CD14-positive monocyte (primary cell): Measurements from ENCODE around the gene FCN2. TPM values are rescaled to one million over a fixed set of nuclear protein-coding genes. Genes with fewer than 3 reads are reported as not detected.

Experiments
- DNase-seq, 3 donors: peaks; one replicate each; pipeline ENCODE4 v3.0.0-alpha.2; 2011 to 2022
- H2AFZ ChIP-seq: 2 replicates; pipeline ENCODE4 v1.6.0; 2012; ENCODE audit warnings: mild to moderate bottlenecking, low read depth, low read length, inconsistent platforms; ENCODE audit not compliant: insufficient read depth, poor library complexity, severe bottlenecking
- H3K27ac ChIP-seq, 2 donors: 1 replicate in 1 of 2; 2 replicates in 1 of 2; pipeline ENCODE4 v1.5.1; 2012 to 2013; ENCODE audit warnings: low read length in 2 of 2, control low read depth in 1 of 2, inconsistent platforms in 1 of 2, low read depth in 1 of 2, mild to moderate bottlenecking in 1 of 2
- H3K27me3 ChIP-seq, 2 donors: one replicate each; pipeline versions ENCODE4 v1.6.0 to v1.6.1; 2011 to 2013; ENCODE audit warnings: low read length in 2 of 2; ENCODE audit not compliant: control insufficient read depth in 2 of 2, insufficient read depth in 2 of 2
- H3K36me3 ChIP-seq, 2 donors: replicated peaks in 1 of 2; 1 replicate in 1 of 2; 2 replicates in 1 of 2; pipeline versions ENCODE4 v1.5.1 to v1.6.1; 2012 to 2013; ENCODE audit warnings: low read length in 2 of 2, control low read depth in 1 of 2, inconsistent platforms in 1 of 2, mild to moderate bottlenecking in 1 of 2; ENCODE audit not compliant: insufficient read depth in 2 of 2, control insufficient read depth in 1 of 2
- H3K4me1 ChIP-seq, 2 donors: 1 replicate in 1 of 2; 2 replicates in 1 of 2; pipeline versions ENCODE4 v1.5.1 to v1.6.1; 2012 to 2013; ENCODE audit warnings: low read length in 2 of 2, control low read depth in 1 of 2, inconsistent platforms in 1 of 2, mild to moderate bottlenecking in 1 of 2, moderate library complexity in 1 of 2; ENCODE audit not compliant: insufficient read depth in 2 of 2, control insufficient read depth in 1 of 2
- H3K4me2 ChIP-seq: replicated peaks from 2 replicates; pipeline ENCODE3; 2012; ENCODE audit warnings: low read length, moderate library complexity, mild to moderate bottlenecking; ENCODE audit not compliant: poor library complexity, severe bottlenecking; ENCODE audit errors: extremely low read depth
- H3K4me3 ChIP-seq, 3 experiments: fragments of 200-600 bp in 1 of 3; sonication (generic) in 1 of 3; replicated peaks in 1 of 3; 1 replicate in 2 of 3; 2 replicates in 1 of 3; pipeline ENCODE4 v1.5.1; 2011 to 2013; ENCODE audit warnings: low read length in 3 of 3, mild to moderate bottlenecking in 3 of 3, control low read depth in 2 of 3, low read depth in 2 of 3, inconsistent platforms in 1 of 3, moderate library complexity in 1 of 3
- H3K79me2 ChIP-seq: 2 replicates; pipeline ENCODE4 v1.6.0; 2012; ENCODE audit warnings: mild to moderate bottlenecking, control low read depth, inconsistent platforms, low read length, moderate library complexity; ENCODE audit not compliant: insufficient read depth
- H3K9ac ChIP-seq: 2 replicates; pipeline ENCODE4 v1.6.0; 2017; ENCODE audit warnings: low read length, mild to moderate bottlenecking; ENCODE audit not compliant: insufficient read depth, poor library complexity, severe bottlenecking
- H3K9me3 ChIP-seq, 2 donors: replicated peaks in 1 of 2; 1 replicate in 1 of 2; 2 replicates in 1 of 2; pipeline versions ENCODE4 v1.5.1 to v1.6.1; 2012 to 2013; ENCODE audit warnings: low read length in 2 of 2, control low read depth in 1 of 2; ENCODE audit not compliant: control insufficient read depth in 1 of 2, insufficient read depth in 1 of 2
- H4K20me1 ChIP-seq: 2 replicates; pipeline ENCODE4 v1.6.0; 2012; ENCODE audit warnings: mild to moderate bottlenecking, low read length, control low read depth, moderate library complexity; ENCODE audit not compliant: insufficient read depth
- H3K27ac Mint-ChIP-seq, 7 donors: one replicate each; pipeline ENCODE4 v1.8.0; 2020; ENCODE audit warnings: mild to moderate bottlenecking in 7 of 7, mixed read lengths in 7 of 7, moderate library complexity in 6 of 7, inconsistent platforms in 2 of 7
- H3K27me3 Mint-ChIP-seq, 3 donors: one replicate each; pipeline ENCODE4 v1.8.0; 2021 to 2022; ENCODE audit warnings: low read depth in 3 of 3, mild to moderate bottlenecking in 3 of 3, mixed read lengths in 3 of 3, moderate library complexity in 3 of 3, inconsistent platforms in 1 of 3
- H3K36me3 Mint-ChIP-seq, 2 donors: one replicate each; pipeline ENCODE4 v1.8.0; 2020; ENCODE audit warnings: mixed read lengths in 2 of 2, inconsistent platforms in 1 of 2, mild to moderate bottlenecking in 1 of 2
- H3K4me1 Mint-ChIP-seq: one replicate; pipeline ENCODE4 v1.8.0; 2020; ENCODE audit warnings: mild to moderate bottlenecking, mixed read lengths
- H3K4me3 Mint-ChIP-seq, 2 donors: one replicate each; pipeline ENCODE4 v1.8.0; 2020; ENCODE audit warnings: mild to moderate bottlenecking in 2 of 2, mixed read lengths in 2 of 2, moderate library complexity in 1 of 2
- H3K9me3 Mint-ChIP-seq, 7 donors: one replicate each; pipeline ENCODE4 v1.8.0; 2020 to 2022; ENCODE audit warnings: mixed read lengths in 7 of 7, mild to moderate bottlenecking in 6 of 7, moderate library complexity in 6 of 7, inconsistent platforms in 2 of 7
- CTCF ChIP-seq: fragments of 200-600 bp; IDR thresholded peaks from one replicate; pipeline ENCODE4 v1.8.0; 2022; ENCODE audit warnings: antibody characterized with exemption, mild to moderate bottlenecking
- WGBS: methylation state at CpG from one replicate; pipeline ENCODE4 v1.1.5; 2013; ENCODE audit warnings: missing lambda C conversion rate; ENCODE audit not compliant: insufficient coverage; 5-methylcytosine and 5-hydroxymethylcytosine counted together
- intact Hi-C, 2 donors: fragments of 100-400 bp; cut with micrococcal nuclease; formaldehyde crosslinking; loops; one replicate each; pipeline versions ENCODE4 v1.15.0 to v1.15.1; 2023
- polyA plus RNA-seq, 3 donors: library from polyadenylated mRNA; depleted of rRNA in 1 of 3; unstranded in 2 of 3; stranded (reverse) in 1 of 3; fragments of 300-500 nt in 2 of 3; fragments of >200 nt in 1 of 3; fragmentation: Illumina TruSeq in 2 of 3; gene quantifications; 1 replicate in 2 of 3; 2 replicates in 1 of 3; pipeline ENCODE4 v1.2.3, GENCODE V29; 2012 to 2021

Gene FCN2
- polyA plus RNA-seq, 3 donors, result not detected

- Histone ChIP-seq H3K27ac (peak overlapping the region; percentile 70 to 93), H4K20me1 (no peaks in the 10 kb centered on the region), H3K4me1 (peaks cover 99 to 100% of the 10 kb centered on the region in 2 donors), H2AFZ (no peak overlapping the region), H3K9me3 (no peaks in the 10 kb centered on the region), H3K4me2 (peak overlapping the region; percentile 76), H3K4me3 (peak overlapping the region in 2 of 3 experiments; percentile 5 to 68), H3K9ac (peak overlapping the region; percentile 63), H3K36me3 (no peaks in the 10 kb centered on the region), H3K27me3 (no peaks in the 10 kb centered on the region), H3K79me2 (peaks cover 28% of the 10 kb centered on the region)
- Mint-ChIP-seq H3K27me3 (peaks cover 0 to 4% (median 0%) of the 10 kb centered on the region in 3 donors), H3K4me3 (peak overlapping the region; percentile 76 to 85), H3K9me3 (peaks cover 0 to 9% (median 3%) of the 10 kb centered on the region in 7 donors), H3K36me3 (peaks cover 11 to 16% of the 10 kb centered on the region in 2 donors), H3K4me1 (peaks cover 96% of the 10 kb centered on the region), H3K27ac (peak overlapping the region; percentile 94 to 98 (median 97))
- no peak for TF ChIP-seq CTCF
- DNase-seq, result peak in 2 of 3 donors; percentile 39 to 61
- WGBS, result 55% methylated on average over 7 of the region's 15 CpGs
- intact Hi-C loops, result loop anchor here in 1 of 2 donors (10.0 kb wide), 2 partner anchors 454 to 864 kb away; partner anchors contain the start of gene BRD3
Measured at GRCh38 chr9:134928436-134929192, 48.0 kb downstream of the FCN2 start.

- peaks cover 11 to 16% of the 10 kb centered on the region in 2 donors for H3K36me3 Mint-ChIP-seq
- H3K27me3 Mint-ChIP-seq, result peaks cover 0 to 4% (median 0%) of the 10 kb centered on the region in 3 donors
- peak overlapping the region; percentile 63 for H3K9ac ChIP-seq
- DNase-seq, result peak; percentile 90 to 97 (median 97)
- H3K27me3 ChIP-seq, result no peaks in the 10 kb centered on the region
- no peak for TF ChIP-seq CTCF
- H3K4me3 ChIP-seq, result peak overlapping the region in 2 of 3 experiments; percentile 5 to 68
- peak overlapping the region; percentile 70 to 93 for H3K27ac ChIP-seq
- H3K9me3 Mint-ChIP-seq, result peaks cover 0 to 9% (median 3%) of the 10 kb centered on the region in 7 donors
- peaks cover 99 to 100% of the 10 kb centered on the region in 2 donors for H3K4me1 ChIP-seq
- no peaks in the 10 kb centered on the region for H4K20me1 ChIP-seq
- H3K36me3 ChIP-seq, result no peaks in the 10 kb centered on the region
- H3K4me3 Mint-ChIP-seq, result peak overlapping the region; percentile 76 to 85
- H2AFZ ChIP-seq, result no peak overlapping the region
- no peaks in the 10 kb centered on the region for H3K9me3 ChIP-seq
- 27% methylated on average over 7 of the region's 13 CpGs for WGBS
- H3K4me1 Mint-ChIP-seq, result peaks cover 96% of the 10 kb centered on the region
- intact Hi-C loops, result loop anchor here (10.0 kb wide), 3 partner anchors 455 to 875 kb away; partner anchors contain the start of gene BRD3 (in 1 of the 2)
- peaks cover 31% of the 10 kb centered on the region for H3K79me2 ChIP-seq
- H3K27ac Mint-ChIP-seq, result peak overlapping the region; percentile 94 to 98 (median 97)
- H3K4me2 ChIP-seq, result peak overlapping the region; percentile 76
Measured at GRCh38 chr9:134929193-134930158, 48.9 kb downstream of the FCN2 start.
